Stimulated activated CD4-positive, alpha-beta T cell treated with anti-CD3 and anti-CD28 coated beads, Interleukin-1b, Interleukin-23, amount 100 ng/mL, for 1 hour (primary cell): ENCODE results near the gene C3orf20.
A peak's percentile ranks its signal among the peaks of the same experiment; 100 is the strongest.

Experiments used
- DNase-seq, 2 donors: peaks; one replicate each; pipeline ENCODE4 v3.0.0-alpha.2; 2020; ENCODE audit warnings: low read depth in 2 of 2

C3orf20 gene

DNA sequence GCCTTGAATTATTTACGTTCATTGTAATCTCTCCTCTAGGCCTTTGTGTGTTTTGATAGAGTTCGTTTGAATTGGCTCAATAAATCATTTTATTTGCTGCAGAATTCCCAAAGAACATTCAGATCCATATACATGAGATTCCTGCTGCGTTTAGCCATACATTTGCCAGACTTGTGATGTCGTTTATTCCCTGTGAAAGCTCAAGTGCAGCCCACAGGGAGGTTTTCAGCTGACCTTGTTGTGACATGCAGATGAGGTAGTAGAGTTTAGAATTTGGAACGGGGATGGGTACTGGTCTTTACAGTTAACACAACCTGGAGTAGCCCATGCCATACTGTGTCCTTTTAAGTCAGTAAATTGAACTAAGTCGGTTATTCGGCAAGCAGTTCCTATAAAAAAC, at the start of gene C3orf20:
TSS of gene C3orf20 (plus strand) at position 301 of the 400 bp plus-strand sequence. CDS start 7,573 bp downstream, outside the sequence.
- DNase-seq, result no peak

DNA sequence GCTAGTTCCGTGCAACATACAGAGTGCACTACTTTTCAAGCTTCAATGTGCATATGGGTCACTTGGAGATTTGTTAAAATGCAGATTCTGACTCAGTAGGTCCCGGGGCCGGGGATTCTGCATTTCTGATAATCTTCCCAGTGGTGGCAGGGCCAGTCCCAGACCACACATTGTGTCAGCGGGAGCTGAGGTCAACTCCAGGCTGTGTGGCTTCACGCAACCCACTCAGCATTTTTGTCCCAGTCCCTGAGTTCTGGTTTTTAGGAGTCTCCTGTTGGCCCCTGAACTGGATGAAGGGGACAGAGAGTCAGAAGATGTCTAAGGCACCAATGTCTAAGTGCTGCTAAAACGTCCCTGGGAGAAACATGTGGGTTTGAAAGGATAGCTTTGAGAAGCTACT, 49.5 kb upstream of the C3orf20 start:
- no peak for DNase-seq

- no peak for DNase-seq
Observed at GRCh38 chr3:14627815-14628214, 47.1 kb upstream of the C3orf20 start.

DNA sequence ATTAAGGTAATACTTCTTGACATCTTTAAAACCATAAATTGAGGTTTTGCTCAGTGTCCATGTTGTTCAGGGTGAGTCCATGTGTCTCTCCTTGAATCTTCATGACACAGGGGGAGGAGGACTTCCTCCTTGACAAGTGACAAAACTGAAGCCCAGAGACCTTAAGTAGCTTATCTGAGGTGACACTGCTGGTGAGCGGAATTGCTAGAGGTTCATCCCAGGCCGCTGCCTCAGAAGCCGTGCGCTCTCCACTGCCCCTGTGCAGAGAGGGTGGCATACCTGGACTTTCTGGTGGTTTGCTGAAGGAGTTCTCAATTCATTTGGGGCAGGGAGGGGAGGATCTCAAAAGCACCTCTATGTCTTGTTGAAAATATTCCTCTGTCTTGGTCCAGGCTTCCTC, 46.5 kb upstream of the C3orf20 start:
- DNase-seq, result no peak

GRCh38 chr3:14630404-14631100, 44.4 kb upstream of the C3orf20 start:
- DNase-seq, result no peak

- DNase-seq, result no peak
Observed at GRCh38 chr3:14631101-14631497, 43.8 kb upstream of the C3orf20 start.

DNA sequence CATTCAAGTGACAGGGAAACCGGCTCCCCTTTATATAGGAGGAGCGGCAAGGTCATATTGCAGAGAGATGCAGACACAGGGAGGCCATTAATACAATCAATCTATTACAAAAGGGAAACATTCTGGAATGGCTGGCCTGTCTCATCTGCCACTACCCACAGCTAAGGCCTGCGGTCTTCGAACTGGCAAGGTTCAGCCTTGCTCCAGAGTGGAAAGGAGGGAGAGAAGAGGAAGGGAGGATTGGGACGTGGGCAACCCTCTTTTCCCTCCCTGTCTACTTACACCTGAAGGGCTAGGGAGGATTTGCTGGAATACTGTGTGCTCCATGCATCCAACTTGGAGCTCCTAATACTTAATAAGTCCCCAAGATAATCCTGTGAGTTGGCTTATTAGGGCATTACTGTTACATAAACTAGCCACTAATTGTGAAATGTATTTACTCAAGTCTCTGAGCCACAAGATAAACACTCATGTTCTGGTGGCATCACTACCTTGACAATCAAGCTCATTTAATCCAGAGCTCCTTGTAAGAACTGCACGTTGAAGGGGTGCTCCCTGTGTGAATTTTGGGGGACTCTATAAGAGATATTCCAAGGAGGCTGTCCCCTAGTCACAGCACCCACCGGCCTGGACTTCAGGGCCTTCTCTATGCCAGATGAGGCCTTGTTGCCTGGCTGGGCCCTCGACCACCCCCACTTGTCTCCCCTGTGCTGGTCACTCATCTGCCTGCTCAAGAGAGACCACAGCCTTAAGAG, 43.1 kb upstream of the C3orf20 start:
- DNase-seq, result no peak

DNA sequence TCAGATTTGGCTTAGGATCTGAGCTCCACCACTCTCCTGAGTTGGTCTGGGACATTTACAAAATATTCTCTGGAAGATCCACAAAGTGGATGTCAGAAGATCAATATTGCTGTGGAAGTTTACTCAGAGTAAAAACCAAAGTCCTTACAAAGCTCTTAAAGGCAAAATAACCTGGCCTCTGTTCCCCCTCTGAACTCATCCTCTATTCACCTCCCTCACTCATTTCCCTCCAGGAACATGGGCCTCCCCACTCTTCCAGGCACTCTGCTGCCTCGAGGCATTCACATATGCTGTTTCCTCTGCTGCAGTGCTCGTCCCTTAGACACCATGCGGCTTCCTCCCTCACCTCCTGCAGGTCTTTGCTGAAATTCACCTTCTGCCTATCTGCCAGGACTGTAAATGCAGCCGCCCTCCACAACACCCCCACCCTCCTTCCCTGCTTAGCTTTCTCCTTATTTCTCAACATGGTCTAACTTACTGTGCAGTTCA, 42.5 kb upstream of the C3orf20 start:
- no peak for DNase-seq

GRCh38 chr3:14633417-14633816, 41.5 kb upstream of the C3orf20 start:
- DNase-seq, result no peak

- peak in 1 of 2 donors; percentile 39 for DNase-seq
Observed at GRCh38 chr3:14633819-14634424, 41.0 kb upstream of the C3orf20 start.

DNA sequence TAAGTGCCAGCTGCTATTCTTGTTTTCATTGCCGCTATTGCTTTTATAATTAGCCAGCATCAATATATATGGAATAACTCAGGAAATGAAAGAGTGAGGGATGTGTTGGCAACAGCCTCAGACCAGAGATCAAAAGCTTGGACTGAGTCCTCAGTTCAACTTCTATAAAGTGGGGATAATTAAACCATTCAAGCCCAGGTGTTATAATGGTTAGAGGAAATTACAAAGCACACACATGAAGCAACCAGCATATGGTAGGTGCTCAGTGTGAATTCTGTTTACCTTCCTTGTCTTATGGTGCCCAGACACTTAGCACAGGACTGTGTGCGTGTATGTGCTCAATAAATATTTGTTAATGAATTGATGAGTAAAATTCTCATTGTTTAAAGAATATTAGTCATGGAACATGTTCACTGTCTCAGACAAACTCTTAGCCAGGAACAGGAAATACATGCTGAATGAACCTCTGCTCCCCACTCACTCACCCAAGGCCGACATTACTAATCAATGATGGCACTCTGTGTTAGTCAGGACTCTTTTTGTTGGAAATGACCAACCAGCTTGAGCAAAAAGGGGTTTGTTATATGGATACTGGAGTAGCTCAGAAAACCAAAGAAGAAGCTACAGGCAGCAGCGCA, 40.1 kb upstream of the C3orf20 start:
- DNase-seq, result no peak

DNA sequence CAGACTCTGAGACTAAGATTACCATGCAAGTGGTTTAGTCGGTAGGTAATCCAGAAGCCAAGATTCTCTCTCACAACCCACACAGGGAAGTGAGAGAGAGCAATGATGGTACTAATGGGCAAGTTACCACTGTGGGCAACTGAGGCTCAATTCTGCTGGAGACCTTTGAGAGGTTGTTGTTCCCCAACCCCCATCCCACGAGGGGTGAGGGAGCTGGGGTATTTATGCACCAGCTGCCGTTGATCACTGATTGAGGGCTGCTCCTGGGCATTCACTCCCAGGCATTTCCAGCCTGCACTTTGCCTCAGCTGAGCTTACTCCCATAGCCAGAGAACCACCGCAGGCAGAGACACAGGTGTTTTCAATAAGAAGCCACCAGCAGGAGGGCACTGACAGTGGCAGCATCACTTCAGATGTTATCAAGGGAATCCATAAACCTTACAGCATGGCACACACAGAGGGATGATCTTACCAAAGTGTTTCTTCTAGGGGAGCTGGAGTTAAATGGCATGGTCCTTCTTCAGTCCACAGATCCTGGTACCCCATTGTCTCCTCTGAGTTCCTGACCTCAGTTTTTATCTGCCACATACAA, 38.3 kb upstream of the C3orf20 start:
- DNase-seq, result no peak

DNA sequence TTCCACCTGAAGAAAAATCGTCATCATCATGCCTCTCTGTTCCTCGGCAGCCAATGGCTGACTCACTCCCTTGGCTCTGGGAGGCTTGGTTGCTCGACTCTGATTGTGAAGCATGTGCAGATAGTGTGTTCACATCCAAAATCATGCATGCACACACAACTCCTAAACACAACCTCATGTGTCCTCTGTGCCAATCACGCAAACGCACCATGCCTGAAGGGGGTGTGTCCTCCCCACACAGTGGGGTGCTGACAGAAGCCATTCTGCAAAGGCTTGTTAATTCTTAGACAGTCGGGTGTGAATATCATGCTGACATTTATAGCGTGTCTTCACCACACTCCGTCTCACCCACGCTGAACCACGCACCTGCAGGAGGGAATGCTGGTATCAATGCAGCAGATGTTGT, 34.8 kb upstream of the C3orf20 start:
- DNase-seq, result no peak

DNA sequence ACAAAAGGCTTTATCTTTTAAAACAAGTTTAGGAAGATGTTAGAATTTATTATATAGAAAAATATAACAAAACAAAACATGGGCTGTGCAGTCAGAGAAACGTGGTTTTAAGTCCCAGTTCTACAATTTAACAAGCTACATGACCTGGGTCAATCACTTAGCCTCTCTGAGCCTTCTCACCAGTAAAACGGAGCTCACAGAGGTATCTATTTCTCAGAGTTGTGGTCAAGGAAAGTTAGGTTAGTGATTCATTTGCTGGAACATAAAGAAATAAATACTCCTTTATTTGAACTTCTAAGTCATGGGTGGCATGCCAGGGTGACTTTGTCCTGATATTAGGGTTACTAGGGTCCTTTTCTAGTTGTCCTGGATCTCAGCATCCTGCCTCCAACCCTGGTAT, 34.2 kb upstream of the C3orf20 start:
- no peak for DNase-seq

DNA sequence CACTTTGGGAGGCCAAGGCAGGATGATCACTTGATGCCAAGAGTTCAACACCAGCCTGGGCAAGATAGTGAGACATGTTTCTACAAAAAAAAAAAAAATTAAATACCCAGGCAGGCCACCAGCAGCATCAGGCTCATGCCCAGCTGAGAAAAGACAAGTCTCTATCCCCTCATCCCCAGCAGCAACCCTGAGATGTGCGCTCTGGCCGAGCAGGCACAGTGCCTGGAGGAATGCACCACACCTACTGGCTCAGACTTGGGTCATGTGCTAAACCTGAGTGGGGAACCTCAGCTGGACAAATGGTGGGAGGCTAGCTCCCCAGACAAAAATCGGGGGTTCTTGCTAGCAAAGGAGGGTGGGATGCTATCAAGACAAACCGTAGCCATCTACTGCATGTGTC, 33.6 kb upstream of the C3orf20 start:
- no peak for DNase-seq

DNA sequence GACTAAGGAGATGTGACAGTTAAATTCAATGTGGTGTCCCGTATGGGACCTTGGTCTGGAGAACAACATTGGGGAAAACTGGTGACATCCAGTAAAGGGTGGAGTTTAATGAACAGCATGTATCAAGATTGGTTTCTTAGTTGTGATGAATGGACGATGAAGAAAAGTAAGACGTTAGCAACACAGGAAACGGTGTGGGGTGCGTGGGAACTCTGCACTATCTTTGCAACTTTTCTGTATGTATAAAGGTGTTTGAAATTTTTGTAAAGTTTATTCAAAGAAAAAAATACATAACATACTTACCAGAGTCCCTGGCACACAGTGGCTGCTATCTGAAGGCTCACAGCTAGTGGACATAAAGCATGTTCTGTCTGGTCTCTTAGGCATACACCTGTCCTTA, 29.5 kb upstream of the C3orf20 start:
- DNase-seq, result no peak

GRCh38 chr3:14646131-14646573, 28.8 kb upstream of the C3orf20 start:
- DNase-seq, result no peak

GRCh38 chr3:14646589-14647413, 28.1 kb upstream of the C3orf20 start:
- no peak for DNase-seq

GRCh38 chr3:14647976-14648955, 26.7 kb upstream of the C3orf20 start:
- no peak for DNase-seq

DNA sequence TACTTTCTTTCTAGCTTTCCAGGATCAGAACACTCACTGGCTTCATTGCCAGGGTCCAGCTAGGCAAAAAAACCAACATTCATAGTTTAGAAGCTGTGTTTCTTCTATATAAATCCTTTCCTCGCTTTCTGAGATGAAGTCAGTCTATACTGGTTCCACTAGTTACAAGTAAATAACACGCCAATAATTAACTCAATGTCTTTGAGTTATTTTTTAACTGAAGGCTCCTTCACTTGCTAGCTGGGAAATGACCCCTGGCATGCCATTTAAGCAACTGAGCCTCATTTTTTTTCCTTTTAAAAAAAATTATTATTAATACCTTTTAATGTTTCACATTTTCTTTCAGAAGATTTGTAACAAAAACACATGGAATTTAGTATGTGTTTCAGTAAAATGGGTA, 25.5 kb upstream of the C3orf20 start:
- DNase-seq, result no peak
